ENCODE data around the gene ADAP1. TPM values are rescaled to one million over a fixed set of nuclear protein-coding genes. Genes with fewer than 3 reads are reported as not detected.

Gene ADAP1
- total and polyA plus RNA-seq, 8 donors, result 2.2 to 169 (median 22.6) TPM

GRCh38 chr7:983616-984071, 29.2 kb upstream of the ADAP1 start:
- H3K4me1 ChIP-seq, result peaks cover 5 to 29% (median 27%) of the 10 kb centered on the region in 4 donors

DNA sequence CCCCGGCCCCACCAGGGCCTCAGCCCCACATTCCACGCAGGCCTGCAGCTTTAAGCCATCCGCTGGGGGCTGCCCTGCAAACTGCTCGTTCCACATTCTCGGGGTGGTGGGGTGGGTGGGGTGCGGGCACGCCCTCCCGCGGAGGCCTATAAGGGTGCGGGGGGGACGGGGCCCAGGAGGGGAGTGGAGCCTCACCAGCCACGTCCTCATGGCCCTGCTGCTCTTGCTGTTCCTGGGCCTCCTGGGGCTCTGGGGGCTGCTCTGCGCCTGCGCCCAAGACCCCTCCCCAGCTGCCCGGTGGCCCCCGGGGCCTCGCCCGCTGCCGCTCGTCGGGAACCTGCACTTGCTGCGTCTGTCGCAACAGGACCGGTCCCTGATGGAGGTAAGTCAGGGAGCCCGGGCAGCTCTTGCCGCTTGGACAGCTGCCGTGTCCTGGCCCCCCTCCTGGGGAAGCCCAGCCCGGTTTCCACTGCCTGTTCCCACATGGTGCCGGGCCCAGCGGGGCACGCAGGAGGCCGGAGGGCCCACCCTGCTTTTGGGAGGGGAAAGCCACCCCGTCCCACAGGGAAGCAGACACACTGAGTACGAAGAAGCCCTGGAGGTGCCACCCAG, 28.6 kb upstream of the ADAP1 start, which contains the start of gene CYP2W1:
TSS of gene CYP2W1 (plus strand) at position 178 of the 612 bp plus-strand sequence. CDS start at position 209, 31 bp downstream.
- H3K9me3 ChIP-seq, result no peaks in the 10 kb centered on the region
- intact Hi-C loops (cut with DNase I; ENCODE audit: low total_unique reads), result no loop called here
- peaks cover 10 to 65% (median 23%) of the 10 kb centered on the region in 3 donors for H3K27me3 ChIP-seq
- TF ChIP-seq POLR2A (IDR thresholded peaks at IDR 0.05) (no peak), EP300 (IDR thresholded peaks at IDR 0.05) (no peak), POLR2AphosphoS5 (IDR thresholded peaks at IDR 0.05) (no peak)
- TF ChIP-seq, protein P1, sequence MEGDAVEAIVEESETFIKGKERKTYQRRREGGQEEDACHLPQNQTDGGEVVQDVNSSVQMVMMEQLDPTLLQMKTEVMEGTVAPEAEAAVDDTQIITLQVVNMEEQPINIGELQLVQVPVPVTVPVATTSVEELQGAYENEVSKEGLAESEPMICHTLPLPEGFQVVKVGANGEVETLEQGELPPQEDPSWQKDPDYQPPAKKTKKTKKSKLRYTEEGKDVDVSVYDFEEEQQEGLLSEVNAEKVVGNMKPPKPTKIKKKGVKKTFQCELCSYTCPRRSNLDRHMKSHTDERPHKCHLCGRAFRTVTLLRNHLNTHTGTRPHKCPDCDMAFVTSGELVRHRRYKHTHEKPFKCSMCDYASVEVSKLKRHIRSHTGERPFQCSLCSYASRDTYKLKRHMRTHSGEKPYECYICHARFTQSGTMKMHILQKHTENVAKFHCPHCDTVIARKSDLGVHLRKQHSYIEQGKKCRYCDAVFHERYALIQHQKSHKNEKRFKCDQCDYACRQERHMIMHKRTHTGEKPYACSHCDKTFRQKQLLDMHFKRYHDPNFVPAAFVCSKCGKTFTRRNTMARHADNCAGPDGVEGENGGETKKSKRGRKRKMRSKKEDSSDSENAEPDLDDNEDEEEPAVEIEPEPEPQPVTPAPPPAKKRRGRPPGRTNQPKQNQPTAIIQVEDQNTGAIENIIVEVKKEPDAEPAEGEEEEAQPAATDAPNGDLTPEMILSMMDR (IDR thresholded peaks at IDR 0.05), result no peak
- 29 to 45% (median 31%) methylated on average over 19 to 34 of the region's 34 CpGs for WGBS, 5 donors
- peaks cover 0 to 29% (median 25%) of the 10 kb centered on the region in 4 donors for H3K4me1 ChIP-seq
- H3K4me3 ChIP-seq, result no peak within 1 kb of the TSS
- DNase-seq, result peak in 1 of 2 donors; percentile 82
- no peak within 1 kb of the TSS for H3K27ac ChIP-seq
- H3K36me3 ChIP-seq, result no peaks in the 10 kb centered on the region

More at GRCh38 chr7:983616-984071, 29.2 kb upstream of the ADAP1 start:
- peaks cover 10 to 70% (median 29%) of the 10 kb centered on the region in 3 donors for H3K27me3 ChIP-seq
- TF ChIP-seq, protein P1 (IDR thresholded peaks at IDR 0.05), result no peak
- intact Hi-C loops (cut with DNase I; ENCODE audit: low total_unique reads), result no loop called here
- no peak overlapping the region for H3K4me3 ChIP-seq
- no peaks in the 10 kb centered on the region for H3K36me3 ChIP-seq
- DNase-seq, result no peak
- WGBS, 5 donors, result 72 to 93% (median 77%) methylated on average over 8 to 20 of the region's 20 CpGs
- no peak overlapping the region for H3K27ac ChIP-seq
- no peaks in the 10 kb centered on the region for H3K9me3 ChIP-seq

- no peak for TF ChIP-seq EP300 (IDR thresholded peaks at IDR 0.05)
- TF ChIP-seq POLR2AphosphoS5 (IDR thresholded peaks at IDR 0.05), result no peak
- no peak for TF ChIP-seq POLR2A (IDR thresholded peaks at IDR 0.05)
- TF ChIP-seq, protein P1 (IDR thresholded peaks at IDR 0.05), result no peak
- whole genome bisulfite sequencing, 5 donors, result 50 to 59% (median 52%) methylated on average over 7 to 10 of the region's 10 CpGs
- Histone ChIP-seq H3K4me1 (peaks cover 1 to 30% (median 27%) of the 10 kb centered on the region in 4 donors), H3K27ac (no peak overlapping the region), H3K36me3 (no peaks in the 10 kb centered on the region), H3K27me3 (peaks cover 10 to 59% (median 18%) of the 10 kb centered on the region in 3 donors), H3K4me3 (no peak overlapping the region), H3K9me3 (no peaks in the 10 kb centered on the region)
- DNase-seq, result no peak
- intact Hi-C loops (cut with DNase I; ENCODE audit: low total_unique reads), result no loop called here
Measured at GRCh38 chr7:982511-983003, 28.1 kb upstream of the ADAP1 start.

DNA sequence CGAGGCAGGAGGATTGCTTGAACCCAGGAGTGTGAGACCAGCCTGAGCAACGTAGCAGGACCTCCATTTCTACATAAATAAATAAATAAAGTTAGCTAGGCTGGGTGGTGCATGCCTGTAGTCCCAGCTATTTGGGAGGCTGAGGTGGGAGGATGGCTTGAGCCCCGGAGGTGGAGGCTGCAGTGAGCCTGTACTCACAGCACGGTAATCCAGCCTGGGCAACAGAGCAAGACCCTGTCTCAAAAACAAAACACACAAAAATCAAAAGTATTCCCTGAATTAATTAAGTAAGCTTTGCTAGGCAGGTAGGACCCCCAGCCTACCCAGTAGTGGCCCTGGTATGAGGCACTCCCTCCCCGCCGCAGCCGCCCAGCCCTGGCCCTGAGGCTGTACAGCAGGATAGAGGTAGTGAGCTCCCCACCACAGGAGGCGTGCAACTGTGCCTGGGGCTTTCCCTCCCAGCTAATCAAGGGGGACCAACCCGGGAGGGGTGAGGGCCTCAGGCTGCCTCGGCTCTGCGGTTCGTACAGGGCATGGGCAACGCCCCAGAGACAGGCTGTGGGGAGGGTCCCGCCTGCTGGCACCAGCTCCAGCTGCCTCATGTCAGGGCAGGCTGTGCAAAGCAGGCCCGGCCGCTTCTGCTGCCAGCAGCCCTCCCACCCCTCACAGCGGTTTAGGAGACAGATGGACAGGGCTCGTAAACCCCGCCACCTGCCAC, 27.5 kb upstream of the ADAP1 start:
- Histone ChIP-seq H3K27ac (no peak overlapping the region), H3K4me3 (no peak overlapping the region), H3K4me1 (peaks cover 6 to 36% (median 32%) of the 10 kb centered on the region in 4 donors), H3K27me3 (peaks cover 10 to 53% (median 15%) of the 10 kb centered on the region in 3 donors), H3K9me3 (no peaks in the 10 kb centered on the region), H3K36me3 (no peaks in the 10 kb centered on the region)
- DNase-seq, result peak in 1 of 2 donors; percentile 75
- no peak for TF ChIP-seq EP300 (IDR thresholded peaks at IDR 0.05)
- intact Hi-C loops (cut with DNase I; ENCODE audit: low total_unique reads), result no loop called here
- WGBS, 5 donors, result 61 to 87% (median 62%) methylated on average over 12 to 19 of the region's 19 CpGs
